GM18907 (cell line): ENCODE data around the gene SHLD3.
"Not testable (repeated sequence)": the region's sequence is repeated elsewhere in the genome, so short reads cannot be mapped to it uniquely, and the experiment has no call there.

Experiments
- ATAC-seq: cut with Tn5 transposase; IDR thresholded peaks from one replicate; pipeline ENCODE4 v1.9.1; 2021; ENCODE audit warnings: mild to moderate bottlenecking, moderate library complexity; ENCODE audit not compliant: unreplicated experiment

SHLD3 gene

DNA sequence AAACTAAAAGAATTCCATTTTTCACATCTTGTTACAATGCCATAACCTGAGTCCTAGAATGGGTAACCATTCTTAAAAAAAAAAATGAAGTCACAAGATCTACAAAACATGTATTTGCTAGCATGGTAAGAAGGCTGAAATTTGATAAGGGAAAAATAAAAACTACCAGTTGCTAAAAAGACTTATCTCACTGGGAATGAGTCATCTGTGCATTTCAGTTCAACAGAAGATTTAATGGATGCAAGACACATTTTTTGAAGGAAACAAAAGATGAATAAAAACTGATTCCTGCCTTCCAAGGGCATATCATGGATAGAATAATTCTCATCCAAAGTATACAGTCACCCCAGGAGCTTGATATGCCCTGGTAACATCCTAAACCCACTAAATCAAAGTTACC, 49.9 kb downstream of the SHLD3 start:
- no peak for ATAC-seq

DNA sequence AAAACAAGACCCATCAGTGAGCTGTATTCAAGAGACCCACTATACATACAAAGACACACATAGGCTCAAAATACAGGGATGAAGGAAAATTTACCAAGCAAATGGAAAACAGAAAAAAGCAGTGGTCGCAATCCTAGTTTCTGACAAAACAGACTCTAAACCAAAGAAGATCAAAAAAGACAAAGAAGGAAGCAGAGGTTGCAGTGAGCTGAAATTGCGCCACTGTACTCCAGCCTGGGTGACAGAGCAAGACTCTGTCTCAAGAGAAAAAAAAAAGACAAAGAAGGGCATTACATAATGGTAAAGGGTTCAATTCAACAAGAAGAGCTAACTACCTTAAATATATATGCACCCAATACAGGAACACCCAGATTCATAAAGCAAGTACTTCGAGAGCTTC, 51.2 kb downstream of the SHLD3 start:
- not testable (repeated sequence) for ATAC-seq
